GM12891 (cell line): ENCODE measurements around the gene ZSWIM6.

Experiments used
- POLR2A ChIP-seq: IDR thresholded peaks from 2 replicates; pipeline ENCODE4 v1.6.1; 2011; ENCODE audit warnings: low read depth, low read length, control low read depth
- POLR2AphosphoS5 ChIP-seq: IDR thresholded peaks from 2 replicates; pipeline ENCODE4 v1.6.1; 2011; ENCODE audit warnings: low read depth, low read length, control low read depth
- SPI1 ChIP-seq: IDR thresholded peaks from 2 replicates; pipeline ENCODE4 v1.6.1; 2011; ENCODE audit warnings: low read depth, low read length, control low read depth
- TAF1 ChIP-seq: IDR thresholded peaks from 2 replicates; pipeline ENCODE4 v1.6.1; 2011; ENCODE audit warnings: low read depth, low read length, control low read depth

- TF ChIP-seq POLR2A (no peak), TAF1 (no peak), SPI1 (no peak), POLR2AphosphoS5 (no peak)
These were observed 159.8 kb downstream of the ZSWIM6 start for GRCh38 chr5:61491861-61492260.
